NT2/D1 (cell line): ENCODE measurements around the gene CHFR.

ENCODE experiments used
- SUZ12 ChIP-seq: IDR thresholded peaks from 2 replicates; pipeline ENCODE4 v1.6.1; 2011; ENCODE audit not compliant: insufficient read length, insufficient read depth; ENCODE audit errors: extremely low read depth
- YY1 ChIP-seq: IDR thresholded peaks from 2 replicates; pipeline ENCODE4 v1.6.1; 2011; ENCODE audit not compliant: insufficient read length, insufficient read depth
- ZNF274 ChIP-seq: IDR thresholded peaks from 2 replicates; pipeline ENCODE4 v1.6.1; 2011; ENCODE audit warnings: mild to moderate bottlenecking, low read depth, low read length

GRCh38 chr12:132827763-132828703, 59.4 kb downstream of the CHFR start:
- TF ChIP-seq ZNF274 (no peak), SUZ12 (no peak), YY1 (no peak)
